Measurements from ENCODE around the gene RALGPS1.

- no peak for TF ChIP-seq ZNF664 (tag by site-specific recombination; IDR thresholded peaks at IDR 0.05)
- no peak for TF ChIP-seq TCF7L2 (IDR thresholded peaks at IDR 0.05; ENCODE audit: borderline replicate concordance, low read depth, low read length)
- TF ChIP-seq ATF2 (tag by site-specific recombination; IDR thresholded peaks at IDR 0.05; ENCODE audit: low read depth): no peak
- no peak for TF ChIP-seq CTCF (tag by site-specific recombination; IDR thresholded peaks at IDR 0.05)
- no peak for TF ChIP-seq ZFP41 (tag by site-specific recombination; IDR thresholded peaks at IDR 0.05; ENCODE audit: borderline replicate concordance)
- no peak for TF ChIP-seq ZNF121 (tag by site-specific recombination; IDR thresholded peaks at IDR 0.05)
- TF ChIP-seq, protein P1, sequence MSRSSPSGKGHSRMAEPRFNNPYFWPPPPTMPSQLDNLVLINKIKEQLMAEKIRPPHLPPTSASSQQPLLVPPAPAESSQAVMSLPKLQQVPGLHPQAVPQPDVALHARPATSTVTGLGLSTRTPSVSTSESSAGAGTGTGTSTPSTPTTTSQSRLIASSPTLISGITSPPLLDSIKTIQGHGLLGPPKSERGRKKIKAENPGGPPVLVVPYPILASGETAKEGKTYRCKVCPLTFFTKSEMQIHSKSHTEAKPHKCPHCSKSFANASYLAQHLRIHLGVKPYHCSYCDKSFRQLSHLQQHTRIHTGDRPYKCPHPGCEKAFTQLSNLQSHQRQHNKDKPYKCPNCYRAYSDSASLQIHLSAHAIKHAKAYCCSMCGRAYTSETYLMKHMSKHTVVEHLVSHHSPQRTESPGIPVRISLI (tag by site-specific recombination; IDR thresholded peaks at IDR 0.05): no peak
- TF ChIP-seq ZNF791 (tag by site-specific recombination; IDR thresholded peaks at IDR 0.05): no peak
- no peak for TF ChIP-seq ZNF639 (tag by site-specific recombination; IDR thresholded peaks at IDR 0.05)
- TF ChIP-seq PBX3 (CRISPR knock-in tag; IDR thresholded peaks at IDR 0.05): no peak
- TF ChIP-seq ZFP69B (tag by site-specific recombination; IDR thresholded peaks at IDR 0.05): no peak
Observed at GRCh38 chr9:126874546-126875314, 39.9 kb upstream of the RALGPS1 start.
